Measurements from ENCODE around the gene PTPRN2. TPM values are rescaled to one million over a fixed set of nuclear protein-coding genes. Genes with fewer than 3 reads are reported as not detected.

Gene PTPRN2
- total RNA-seq, 1 donor from 2014 or later: 1.8 TPM

DNA sequence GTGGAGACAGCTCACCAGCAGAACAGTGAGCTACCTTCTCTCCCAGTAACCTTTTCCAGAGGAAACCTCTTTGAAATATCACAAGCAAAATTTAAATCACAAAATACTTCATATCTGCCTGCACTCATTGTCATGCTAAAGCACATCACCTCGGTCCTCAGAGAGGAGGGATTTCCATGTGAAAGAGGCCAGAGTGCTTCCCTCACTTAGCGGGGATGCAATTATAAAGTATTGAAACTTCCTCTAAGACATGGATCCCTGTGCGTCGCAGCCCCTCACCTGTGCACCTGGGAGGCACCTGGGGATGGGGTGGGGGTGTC lies 792.9 kb downstream of the PTPRN2 start:
- no peak for ATAC-seq (ENCODE audit: low read depth)
- no peaks in the 10 kb centered on the region for H3K4me1 Mint-ChIP-seq
- no peak for DNase-seq
- intact Hi-C loops (cut with micrococcal nuclease): no loop called here
- H3K27ac Mint-ChIP-seq: no peak overlapping the region
- TF ChIP-seq CTCF (IDR thresholded peaks at IDR 0.05): no peak
- no peak overlapping the region for H3K4me3 Mint-ChIP-seq
- H3K9me3 Mint-ChIP-seq: peaks cover 1% of the 10 kb centered on the region
- H3K27me3 Mint-ChIP-seq: no peaks in the 10 kb centered on the region
- CTCF ChIA-PET: no interaction called here
- POLR2A ChIA-PET: no interaction called here
- H3K36me3 Mint-ChIP-seq (ENCODE audit: low read depth): no peaks in the 10 kb centered on the region

GRCh38 chr7:157793973-157794745 lies 793.5 kb downstream of the PTPRN2 start:
- TF ChIP-seq CTCF (IDR thresholded peaks at IDR 0.05): no peak
- Mint-ChIP-seq H3K36me3 (ENCODE audit: low read depth) (no peaks in the 10 kb centered on the region), H3K4me3 (no peak overlapping the region), H3K27ac (no peak overlapping the region), H3K9me3 (peaks cover 2% of the 10 kb centered on the region), H3K4me1 (no peaks in the 10 kb centered on the region), H3K27me3 (no peaks in the 10 kb centered on the region)
- ChIA-PET POLR2A (no interaction called here), CTCF (no interaction called here)
- intact Hi-C loops (cut with micrococcal nuclease): no loop called here
- no peak for ATAC-seq (ENCODE audit: low read depth)
- no peak for DNase-seq

- Mint-ChIP-seq H3K4me1 (no peaks in the 10 kb centered on the region), H3K27ac (no peak overlapping the region), H3K4me3 (no peak overlapping the region), H3K9me3 (peaks cover 2% of the 10 kb centered on the region), H3K36me3 (ENCODE audit: low read depth) (no peaks in the 10 kb centered on the region), H3K27me3 (no peaks in the 10 kb centered on the region)
- no peak for TF ChIP-seq CTCF (IDR thresholded peaks at IDR 0.05)
- intact Hi-C loops (cut with micrococcal nuclease): no loop called here
- ChIA-PET CTCF (no interaction called here), POLR2A (no interaction called here)
- ATAC-seq (ENCODE audit: low read depth) (no peak), DNase-seq (no peak)
These were observed 794.6 kb downstream of the PTPRN2 start for GRCh38 chr7:157793087-157793353.

- ChIA-PET POLR2A (no interaction called here), CTCF (no interaction called here)
- H3K36me3 Mint-ChIP-seq (ENCODE audit: low read depth): no peaks in the 10 kb centered on the region
- H3K9me3 Mint-ChIP-seq: peaks cover 2% of the 10 kb centered on the region
- H3K4me3 Mint-ChIP-seq: no peak overlapping the region
- no peak for ATAC-seq (ENCODE audit: low read depth)
- H3K4me1 Mint-ChIP-seq: no peaks in the 10 kb centered on the region
- H3K27me3 Mint-ChIP-seq: no peaks in the 10 kb centered on the region
- intact Hi-C loops (cut with micrococcal nuclease): no loop called here
- TF ChIP-seq CTCF (IDR thresholded peaks at IDR 0.05): no peak
- no peak for DNase-seq
- H3K27ac Mint-ChIP-seq: no peak overlapping the region
These were observed 795.2 kb downstream of the PTPRN2 start for GRCh38 chr7:157792241-157793086.

GRCh38 chr7:157791666-157792065 lies 796.0 kb downstream of the PTPRN2 start:
- intact Hi-C loops (cut with micrococcal nuclease): no loop called here
- ATAC-seq (ENCODE audit: low read depth): no peak
- Mint-ChIP-seq H3K4me3 (no peak overlapping the region), H3K27ac (no peak overlapping the region), H3K36me3 (ENCODE audit: low read depth) (no peaks in the 10 kb centered on the region), H3K27me3 (no peaks in the 10 kb centered on the region), H3K9me3 (peaks cover 2% of the 10 kb centered on the region), H3K4me1 (no peaks in the 10 kb centered on the region)
- ChIA-PET POLR2A (no interaction called here), CTCF (no interaction called here)
- no peak for DNase-seq
- TF ChIP-seq CTCF (IDR thresholded peaks at IDR 0.05): no peak
